ENCODE data around the gene SLC39A8. TPM values are rescaled to one million over a fixed set of nuclear protein-coding genes. Genes with fewer than 3 reads are reported as not detected.
"Not testable (repeated sequence)": the region's sequence is repeated elsewhere in the genome, so short reads cannot be mapped to it uniquely, and the experiment has no call there.

SLC39A8 gene
- total RNA-seq, 1 experiment from 2014 or later = 340 TPM

DNA sequence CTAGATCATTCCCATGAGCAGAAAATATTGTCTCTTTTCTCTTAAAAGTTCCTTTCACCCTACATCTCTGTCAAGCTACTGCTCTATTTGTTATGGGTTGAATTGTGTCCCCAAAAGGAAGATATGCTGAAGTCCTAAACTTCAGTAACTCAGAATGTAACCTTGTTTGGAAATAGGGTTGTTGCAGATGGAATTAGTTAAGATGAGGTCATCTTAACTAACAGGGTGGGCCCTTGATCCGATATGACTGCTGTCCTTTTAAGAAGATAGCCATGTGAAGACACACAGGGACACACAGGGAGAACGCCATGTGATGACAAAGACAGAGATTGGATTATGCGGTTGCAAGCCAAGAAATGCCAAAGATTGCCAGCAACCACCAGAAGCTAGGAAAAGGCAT lies 12.8 kb upstream of the SLC39A8 start:
- Histone ChIP-seq H3K79me2 (ENCODE audit: low read length) (no peaks in the 10 kb centered on the region), H4K20me1 (ENCODE audit: insufficient read depth, low read depth, low read length) (no peaks in the 10 kb centered on the region), H3K9me2 (replicated peaks; ENCODE audit: insufficient read depth, low read length) (no peaks in the 10 kb centered on the region), H3K36me3 (ENCODE audit: insufficient read depth, low read length) (no peaks in the 10 kb centered on the region), H3K27ac (ENCODE audit: low read length) (no peak overlapping the region), H3K4me2 (ENCODE audit: low read depth, low read length, poor library complexity, severe bottlenecking) (no peak overlapping the region), H3K4me1 (ENCODE audit: low read length) (no peaks in the 10 kb centered on the region), H2AFZ (ENCODE audit: low read length) (no peak overlapping the region), H3K9ac (ENCODE audit: low read length) (no peak overlapping the region), H3K27me3 (ENCODE audit: low read length) (no peaks in the 10 kb centered on the region), H3K9me3 (ENCODE audit: low read length) (no peaks in the 10 kb centered on the region), H3K4me3 (ENCODE audit: low read length) (no peak overlapping the region)
- DNase-seq = no peak

DNA sequence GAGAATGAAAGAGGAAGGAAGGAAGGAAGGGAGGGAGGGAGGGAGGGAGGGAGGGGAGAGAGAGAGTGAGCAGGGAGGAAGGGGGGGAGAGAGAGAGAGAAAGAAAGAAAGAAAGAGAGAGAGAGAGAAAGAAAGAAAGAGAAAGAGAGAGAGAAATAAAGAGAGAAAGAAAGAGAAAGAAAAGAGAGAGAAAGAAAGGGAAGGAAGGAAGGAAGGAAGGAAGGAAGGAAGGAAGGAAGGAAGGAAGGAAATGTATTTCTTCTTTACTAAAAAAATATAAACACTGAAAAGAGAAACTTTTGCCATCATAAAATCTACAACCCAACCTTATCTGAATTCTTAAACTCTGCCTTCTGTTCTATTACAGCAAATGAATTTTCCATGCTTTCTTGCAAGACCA lies 12.4 kb upstream of the SLC39A8 start:
- H3K27ac ChIP-seq (ENCODE audit: low read length); H2AFZ ChIP-seq (ENCODE audit: low read length); H3K36me3 ChIP-seq (ENCODE audit: insufficient read depth, low read length); H3K4me2 ChIP-seq (ENCODE audit: low read depth, low read length, poor library complexity, severe bottlenecking); H3K4me3 ChIP-seq (ENCODE audit: low read length); DNase-seq; H3K79me2 ChIP-seq (ENCODE audit: low read length); H3K9ac ChIP-seq (ENCODE audit: low read length); H4K20me1 ChIP-seq (ENCODE audit: insufficient read depth, low read depth, low read length); H3K27me3 ChIP-seq (ENCODE audit: low read length); H3K4me1 ChIP-seq (ENCODE audit: low read length); H3K9me2 ChIP-seq (replicated peaks; ENCODE audit: insufficient read depth, low read length); H3K9me3 ChIP-seq (ENCODE audit: low read length): not testable (repeated sequence)

DNA sequence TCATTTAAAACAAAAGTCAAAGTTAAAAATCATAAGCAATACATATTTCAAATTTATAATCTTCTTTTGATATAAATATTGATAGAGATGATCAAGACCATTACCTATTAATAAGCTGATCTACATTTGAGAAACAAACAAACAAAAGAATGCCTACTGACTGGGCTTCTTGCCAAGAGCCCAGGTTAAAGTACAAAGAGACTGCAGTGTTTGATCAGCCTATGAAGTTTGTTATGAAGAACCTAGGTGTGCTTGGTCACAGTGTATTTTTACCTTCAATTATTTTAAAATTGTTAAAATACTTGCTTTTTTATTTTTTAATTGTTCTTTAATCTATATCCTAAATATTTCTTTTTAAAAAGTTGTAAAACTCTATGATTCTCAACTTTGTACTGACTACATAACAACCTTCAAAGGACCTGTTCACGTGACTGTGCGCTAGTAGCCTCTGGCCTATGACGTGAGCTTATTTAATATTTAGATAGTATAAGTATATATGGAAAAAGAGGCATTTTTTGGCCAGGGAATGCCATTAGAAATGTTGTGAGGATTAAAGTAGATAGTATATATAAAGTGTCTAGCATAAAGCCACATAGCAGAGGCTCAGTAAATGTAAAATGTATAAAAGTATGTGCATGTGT lies 11.4 kb upstream of the SLC39A8 start:
- Histone ChIP-seq H2AFZ (ENCODE audit: low read length) (no peak overlapping the region), H3K36me3 (ENCODE audit: insufficient read depth, low read length) (no peaks in the 10 kb centered on the region), H3K27ac (ENCODE audit: low read length) (no peak overlapping the region), H3K27me3 (ENCODE audit: low read length) (no peaks in the 10 kb centered on the region), H4K20me1 (ENCODE audit: insufficient read depth, low read depth, low read length) (no peaks in the 10 kb centered on the region), H3K9ac (ENCODE audit: low read length) (no peak overlapping the region), H3K9me3 (ENCODE audit: low read length) (no peaks in the 10 kb centered on the region), H3K4me1 (ENCODE audit: low read length) (peaks cover 3% of the 10 kb centered on the region; the same call in 1 of the 2 replicates), H3K79me2 (ENCODE audit: low read length) (no peaks in the 10 kb centered on the region), H3K9me2 (replicated peaks; ENCODE audit: insufficient read depth, low read length) (no peaks in the 10 kb centered on the region), H3K4me3 (ENCODE audit: low read length) (no peak overlapping the region), H3K4me2 (ENCODE audit: low read depth, low read length, poor library complexity, severe bottlenecking) (no peak overlapping the region)
- no peak for DNase-seq

DNA sequence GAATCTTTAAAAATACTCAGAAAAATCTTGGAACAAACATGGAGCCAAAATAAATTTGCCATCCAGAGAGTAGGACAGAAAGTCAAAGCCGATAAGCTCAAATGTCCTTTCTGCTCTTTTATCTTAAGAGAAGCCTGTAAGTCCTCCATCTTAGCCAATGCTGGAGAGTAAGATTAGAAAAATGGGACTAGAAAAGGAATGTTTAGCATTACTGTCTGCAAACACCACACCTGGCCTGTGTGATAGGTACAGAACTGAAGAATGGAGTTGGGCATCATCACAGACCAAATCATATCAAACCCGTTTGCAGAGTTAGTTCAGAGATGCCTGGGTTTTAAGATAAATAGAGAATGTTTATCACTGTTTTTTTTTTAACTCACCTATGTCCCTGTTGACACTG lies 10.5 kb upstream of the SLC39A8 start:
- no peaks in the 10 kb centered on the region for H3K79me2 ChIP-seq (ENCODE audit: low read length)
- H3K4me2 ChIP-seq (ENCODE audit: low read depth, low read length, poor library complexity, severe bottlenecking) = no peak overlapping the region
- H3K4me3 ChIP-seq (ENCODE audit: low read length) = no peak overlapping the region
- no peaks in the 10 kb centered on the region for H4K20me1 ChIP-seq (ENCODE audit: insufficient read depth, low read depth, low read length)
- DNase-seq = no peak
- H2AFZ ChIP-seq (ENCODE audit: low read length) = no peak overlapping the region
- no peaks in the 10 kb centered on the region for H3K9me3 ChIP-seq (ENCODE audit: low read length)
- H3K4me1 ChIP-seq (ENCODE audit: low read length) = peaks cover 3% of the 10 kb centered on the region; the same call in 1 of the 2 replicates
- H3K9me2 ChIP-seq (replicated peaks; ENCODE audit: insufficient read depth, low read length) = no peaks in the 10 kb centered on the region
- no peaks in the 10 kb centered on the region for H3K36me3 ChIP-seq (ENCODE audit: insufficient read depth, low read length)
- H3K9ac ChIP-seq (ENCODE audit: low read length) = no peak overlapping the region
- no peak overlapping the region for H3K27ac ChIP-seq (ENCODE audit: low read length)
- H3K27me3 ChIP-seq (ENCODE audit: low read length) = no peaks in the 10 kb centered on the region

DNA sequence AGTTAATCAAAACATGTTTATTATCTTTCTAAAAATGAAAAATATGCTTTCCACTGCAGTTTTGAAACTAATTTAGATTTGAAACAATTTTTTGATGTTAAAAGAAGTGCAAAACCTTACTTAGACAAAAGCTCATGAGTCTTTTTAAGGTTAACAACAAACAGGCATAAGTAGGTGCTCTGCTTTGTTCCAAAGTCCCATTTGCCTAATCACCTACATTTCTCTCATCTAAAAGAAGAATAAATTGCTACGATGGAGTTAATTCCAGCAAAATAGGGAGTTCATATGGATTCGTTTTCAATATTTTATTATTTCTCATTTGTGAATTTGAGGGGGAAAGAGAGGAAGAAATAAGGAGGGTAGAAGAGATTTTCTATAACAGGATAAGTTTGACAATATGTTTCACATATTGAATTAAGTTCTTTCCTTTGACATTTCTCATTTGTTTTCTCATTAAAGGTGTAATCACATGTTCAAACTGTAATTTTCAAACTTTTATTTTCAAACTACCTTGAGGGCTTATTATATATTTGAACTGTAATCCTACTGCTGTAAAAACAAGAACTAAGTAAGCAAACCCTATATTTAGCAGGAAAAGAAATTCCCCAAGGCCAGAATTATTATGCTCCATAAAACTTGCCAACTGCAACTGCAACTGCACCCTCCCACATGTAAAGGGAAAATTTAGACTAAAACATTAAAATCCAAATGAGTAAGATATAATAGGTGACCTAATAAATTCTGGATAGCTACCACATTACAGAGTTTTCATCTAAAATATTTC lies 9.6 kb upstream of the SLC39A8 start:
- Histone ChIP-seq H3K4me1 (ENCODE audit: low read length) (peaks cover 3% of the 10 kb centered on the region; the same call in 1 of the 2 replicates), H2AFZ (ENCODE audit: low read length) (no peak overlapping the region), H3K9me2 (replicated peaks; ENCODE audit: insufficient read depth, low read length) (no peaks in the 10 kb centered on the region), H3K4me3 (ENCODE audit: low read length) (no peak overlapping the region), H3K36me3 (ENCODE audit: insufficient read depth, low read length) (no peaks in the 10 kb centered on the region), H3K79me2 (ENCODE audit: low read length) (no peaks in the 10 kb centered on the region), H3K27me3 (ENCODE audit: low read length) (no peaks in the 10 kb centered on the region), H4K20me1 (ENCODE audit: insufficient read depth, low read depth, low read length) (no peaks in the 10 kb centered on the region), H3K9ac (ENCODE audit: low read length) (no peak overlapping the region), H3K9me3 (ENCODE audit: low read length) (no peaks in the 10 kb centered on the region), H3K4me2 (ENCODE audit: low read depth, low read length, poor library complexity, severe bottlenecking) (no peak overlapping the region), H3K27ac (ENCODE audit: low read length) (no peak overlapping the region)
- DNase-seq = no peak

DNA sequence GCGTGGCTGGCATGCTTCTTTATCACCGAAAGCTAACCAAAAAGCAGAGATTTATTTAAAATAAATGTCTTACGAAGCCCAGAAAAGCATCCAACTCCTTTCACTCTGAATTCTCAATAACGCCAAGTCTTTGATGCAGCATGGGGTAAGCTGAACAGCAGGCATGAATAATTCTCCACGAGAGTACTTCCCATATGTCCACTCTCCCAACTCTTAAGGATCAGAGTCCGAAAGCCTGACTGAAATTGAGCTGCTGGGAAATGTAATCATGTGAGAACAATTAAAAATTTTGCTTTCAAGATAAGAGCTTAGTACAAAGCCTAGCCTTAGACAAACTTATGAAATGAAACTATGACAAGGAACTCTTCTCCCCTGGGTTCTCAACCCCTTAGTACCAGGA lies 7.5 kb upstream of the SLC39A8 start:
- Histone ChIP-seq H3K9me3 (ENCODE audit: low read length) (no peaks in the 10 kb centered on the region), H3K79me2 (ENCODE audit: low read length) (no peaks in the 10 kb centered on the region)

DNA sequence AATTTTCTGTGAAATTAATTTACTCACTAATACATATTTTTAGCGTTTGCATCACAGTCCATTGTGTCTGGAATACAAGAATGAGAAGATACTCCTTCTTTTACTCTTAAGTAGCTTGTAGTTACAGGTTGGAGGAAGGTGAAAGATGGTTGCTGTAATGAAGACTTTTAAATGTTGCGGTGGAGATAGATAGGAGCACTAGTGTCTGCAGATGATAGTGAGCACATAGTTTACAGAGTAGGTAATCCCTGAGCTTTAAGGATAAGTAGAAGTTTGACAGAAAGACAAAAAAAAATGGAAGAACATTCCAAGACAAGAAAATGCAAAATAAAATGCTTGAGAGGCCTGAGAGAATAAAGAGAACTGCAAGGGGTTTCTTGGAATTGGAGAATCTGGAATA lies 5.4 kb upstream of the SLC39A8 start:
- Histone ChIP-seq H3K9ac (ENCODE audit: low read length) (no peak overlapping the region), H3K9me3 (ENCODE audit: low read length) (no peaks in the 10 kb centered on the region), H3K4me2 (ENCODE audit: low read depth, low read length, poor library complexity, severe bottlenecking) (no peak overlapping the region), H3K4me1 (ENCODE audit: low read length) (peaks cover 15% of the 10 kb centered on the region), H3K79me2 (ENCODE audit: low read length) (no peaks in the 10 kb centered on the region), H2AFZ (ENCODE audit: low read length) (no peak overlapping the region), H3K4me3 (ENCODE audit: low read length) (no peak overlapping the region), H3K27ac (ENCODE audit: low read length) (no peak overlapping the region), H3K9me2 (replicated peaks; ENCODE audit: insufficient read depth, low read length) (no peaks in the 10 kb centered on the region), H3K36me3 (ENCODE audit: insufficient read depth, low read length) (no peaks in the 10 kb centered on the region), H4K20me1 (ENCODE audit: insufficient read depth, low read depth, low read length) (no peaks in the 10 kb centered on the region), H3K27me3 (ENCODE audit: low read length) (no peaks in the 10 kb centered on the region)
- DNase-seq = no peak

More for the DNA sequence above, 7.5 kb upstream of the SLC39A8 start:
- no peak overlapping the region for H3K9ac ChIP-seq (ENCODE audit: low read length)
- H4K20me1 ChIP-seq (ENCODE audit: insufficient read depth, low read depth, low read length) = no peaks in the 10 kb centered on the region
- H3K27ac ChIP-seq (ENCODE audit: low read length) = no peak overlapping the region
- H3K4me2 ChIP-seq (ENCODE audit: low read depth, low read length, poor library complexity, severe bottlenecking) = no peak overlapping the region
- H3K9me2 ChIP-seq (replicated peaks; ENCODE audit: insufficient read depth, low read length) = no peaks in the 10 kb centered on the region
- DNase-seq = no peak
- H2AFZ ChIP-seq (ENCODE audit: low read length) = no peak overlapping the region
- H3K36me3 ChIP-seq (ENCODE audit: insufficient read depth, low read length) = no peaks in the 10 kb centered on the region
- H3K4me3 ChIP-seq (ENCODE audit: low read length) = no peak overlapping the region
- H3K27me3 ChIP-seq (ENCODE audit: low read length) = no peaks in the 10 kb centered on the region
- peaks cover 3% of the 10 kb centered on the region; the same call in 1 of the 2 replicates for H3K4me1 ChIP-seq (ENCODE audit: low read length)

DNA sequence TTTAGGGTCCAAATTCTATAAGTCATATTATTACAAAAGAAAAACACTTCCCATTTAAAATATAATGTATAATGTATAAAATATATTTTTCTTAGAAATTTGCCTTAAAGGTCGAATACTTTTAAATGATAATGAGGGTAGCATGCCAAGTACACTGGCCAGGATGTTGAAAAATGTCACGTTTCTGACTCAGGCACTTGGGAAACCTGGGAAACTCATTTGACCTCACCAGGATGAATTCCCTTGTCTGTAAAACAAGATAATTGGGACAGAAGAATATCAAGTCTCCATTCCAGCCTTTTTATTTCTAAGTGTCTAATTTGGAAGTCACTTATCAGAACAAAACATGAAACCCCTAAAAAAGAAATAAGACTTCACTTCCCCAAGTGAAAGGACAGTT lies 3.4 kb upstream of the SLC39A8 start:
- H3K36me3 ChIP-seq (ENCODE audit: insufficient read depth, low read length) = no peaks in the 10 kb centered on the region

More for the DNA sequence above, 3.4 kb upstream of the SLC39A8 start:
- Histone ChIP-seq H3K27me3 (ENCODE audit: low read length) (no peaks in the 10 kb centered on the region), H3K9me2 (replicated peaks; ENCODE audit: insufficient read depth, low read length) (no peaks in the 10 kb centered on the region), H3K9me3 (ENCODE audit: low read length) (no peaks in the 10 kb centered on the region), H3K79me2 (ENCODE audit: low read length) (peaks cover 11% of the 10 kb centered on the region), H3K4me3 (ENCODE audit: low read length) (no peak overlapping the region), H3K9ac (ENCODE audit: low read length) (no peak overlapping the region), H4K20me1 (ENCODE audit: insufficient read depth, low read depth, low read length) (no peaks in the 10 kb centered on the region), H3K27ac (ENCODE audit: low read length) (no peak overlapping the region), H3K4me2 (ENCODE audit: low read depth, low read length, poor library complexity, severe bottlenecking) (no peak overlapping the region), H2AFZ (ENCODE audit: low read length) (no peak overlapping the region), H3K4me1 (ENCODE audit: low read length) (peaks cover 17% of the 10 kb centered on the region)
- DNase-seq = no peak
